GDM1 (cell line): ENCODE results near the gene RFTN1.

Experiments used
- DNase-seq: peaks from one replicate; lab custom pipeline; 2025; lab: John Stamatoyannopoulos, UW

The RFTN1 gene

GRCh38 chr3:16302082-16302631 lies 211.3 kb downstream of the RFTN1 start:
- DNase-seq = no peak

GRCh38 chr3:16301507-16301906 lies 212.0 kb downstream of the RFTN1 start:
- no peak for DNase-seq

GRCh38 chr3:16300881-16301359 lies 212.6 kb downstream of the RFTN1 start:
- peak; percentile 75 for DNase-seq

- DNase-seq = no peak
Observed at GRCh38 chr3:16300307-16300706, 213.2 kb downstream of the RFTN1 start.

GRCh38 chr3:16299746-16300145 lies 213.8 kb downstream of the RFTN1 start:
- no peak for DNase-seq

GRCh38 chr3:16298891-16299290 lies 214.6 kb downstream of the RFTN1 start:
- DNase-seq = no peak

GRCh38 chr3:16297997-16298885 lies 215.3 kb downstream of the RFTN1 start:
- DNase-seq = no peak

GRCh38 chr3:16295298-16295890 lies 218.1 kb downstream of the RFTN1 start:
- no peak for DNase-seq

- no peak for DNase-seq
Observed at GRCh38 chr3:16294844-16295243, 218.7 kb downstream of the RFTN1 start.

GRCh38 chr3:16290827-16291196 lies 222.7 kb downstream of the RFTN1 start:
- peak; percentile 41 for DNase-seq

GRCh38 chr3:16290007-16290826 lies 223.3 kb downstream of the RFTN1 start:
- DNase-seq = no peak

- DNase-seq = no peak
Observed at GRCh38 chr3:16289144-16289889, 224.2 kb downstream of the RFTN1 start.

- no peak for DNase-seq
Observed at GRCh38 chr3:16288664-16289063, 224.8 kb downstream of the RFTN1 start.

- no peak for DNase-seq
Observed at GRCh38 chr3:16286751-16287543, 226.6 kb downstream of the RFTN1 start.

GRCh38 chr3:16286161-16286560 lies 227.3 kb downstream of the RFTN1 start:
- no peak for DNase-seq

- DNase-seq = no peak
Observed at GRCh38 chr3:16284633-16285032, 228.9 kb downstream of the RFTN1 start.

- no peak for DNase-seq
Observed at GRCh38 chr3:16280671-16281070, 232.8 kb downstream of the RFTN1 start.

GRCh38 chr3:16279010-16279801 lies 234.3 kb downstream of the RFTN1 start:
- DNase-seq = no peak

GRCh38 chr3:16277471-16277870 lies 236.0 kb downstream of the RFTN1 start:
- no peak for DNase-seq

- DNase-seq = no peak
Observed at GRCh38 chr3:16273867-16274266, 239.6 kb downstream of the RFTN1 start.
